ENCODE results near the gene FIG4.
"Not testable (repeated sequence)": the region's sequence is repeated elsewhere in the genome, so short reads cannot be mapped to it uniquely, and the experiment has no call there.

Gene FIG4

DNA sequence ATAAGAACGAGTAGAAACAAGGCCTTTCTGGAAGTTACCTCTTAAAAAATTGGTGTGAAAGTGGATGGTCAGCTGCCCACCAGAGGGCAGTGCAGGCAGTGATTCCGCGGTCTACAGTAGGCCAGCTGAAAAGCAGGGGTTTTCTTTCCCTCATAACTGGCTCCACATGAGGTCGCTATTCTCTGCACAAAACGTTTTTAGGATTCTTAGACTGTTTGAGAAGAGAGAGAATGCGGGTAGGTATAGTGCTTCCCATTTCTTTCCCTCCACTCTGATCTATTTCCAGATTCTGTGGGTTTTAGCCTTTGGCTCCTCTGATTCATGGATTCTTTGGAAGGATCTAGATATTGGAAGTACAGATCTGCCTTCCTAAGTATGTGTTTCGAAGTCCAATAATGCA lies 14.2 kb downstream of the FIG4 start:
- peak; percentile 80 for DNase-seq

DNA sequence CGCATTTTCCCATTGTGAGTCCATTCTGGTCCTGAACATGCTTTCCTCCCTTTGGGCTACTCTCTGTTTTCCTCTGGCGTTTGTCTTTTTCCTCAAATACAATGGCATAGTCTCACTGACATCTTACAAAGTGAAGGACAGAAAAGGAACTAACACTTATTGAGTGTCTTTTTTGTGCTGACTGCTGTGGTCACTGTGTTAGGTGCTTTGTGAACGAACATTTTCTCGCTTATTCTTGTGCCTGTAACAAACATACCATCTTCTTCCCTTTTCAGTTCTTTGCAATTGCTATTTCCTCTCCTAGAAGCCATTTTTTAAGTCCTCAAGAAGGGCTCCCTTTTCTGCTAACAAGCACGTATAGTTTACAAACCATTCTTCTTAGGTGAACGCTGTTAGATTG lies 15.4 kb downstream of the FIG4 start:
- DNase-seq, result no peak

DNA sequence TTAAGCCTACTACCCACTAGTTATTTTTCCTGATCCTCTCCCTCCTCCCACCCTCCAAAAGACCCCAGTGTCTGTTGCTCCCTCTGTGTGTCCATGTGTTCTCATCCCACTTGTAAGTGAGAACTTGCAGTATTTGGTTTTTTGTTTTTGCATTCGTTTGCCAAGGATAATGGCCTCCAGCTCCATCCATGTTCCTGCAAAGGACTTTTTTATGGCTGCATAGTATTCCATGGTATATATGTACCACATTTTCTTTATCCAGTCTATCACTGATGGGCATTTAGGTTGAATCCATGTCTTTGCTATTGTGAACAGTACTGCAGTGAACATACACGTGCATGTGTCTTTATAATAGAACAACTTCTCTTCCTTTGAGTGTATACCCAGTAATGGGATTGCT lies 17.0 kb downstream of the FIG4 start:
- DNase-seq, result not testable (repeated sequence)

DNA sequence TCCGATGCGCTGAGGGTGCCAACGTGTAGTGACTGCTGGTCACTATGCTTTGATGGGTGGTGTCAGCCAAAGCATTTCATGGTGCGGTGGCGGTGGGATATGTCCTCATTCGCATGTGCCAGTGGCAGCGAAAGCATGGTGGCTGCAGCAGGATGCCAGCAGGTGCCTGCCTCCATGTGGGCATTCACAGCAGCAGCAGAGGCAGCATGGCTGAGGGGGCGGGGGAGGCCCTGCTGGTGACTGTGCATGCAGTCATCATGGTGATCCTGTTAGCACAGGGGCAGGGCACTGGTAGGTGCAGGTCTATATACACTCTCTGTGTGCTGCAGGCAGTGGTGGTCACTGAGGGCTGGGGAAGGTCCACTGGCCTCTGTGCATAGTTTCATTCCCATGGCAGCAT lies 22.0 kb downstream of the FIG4 start:
- no peak for DNase-seq

DNA sequence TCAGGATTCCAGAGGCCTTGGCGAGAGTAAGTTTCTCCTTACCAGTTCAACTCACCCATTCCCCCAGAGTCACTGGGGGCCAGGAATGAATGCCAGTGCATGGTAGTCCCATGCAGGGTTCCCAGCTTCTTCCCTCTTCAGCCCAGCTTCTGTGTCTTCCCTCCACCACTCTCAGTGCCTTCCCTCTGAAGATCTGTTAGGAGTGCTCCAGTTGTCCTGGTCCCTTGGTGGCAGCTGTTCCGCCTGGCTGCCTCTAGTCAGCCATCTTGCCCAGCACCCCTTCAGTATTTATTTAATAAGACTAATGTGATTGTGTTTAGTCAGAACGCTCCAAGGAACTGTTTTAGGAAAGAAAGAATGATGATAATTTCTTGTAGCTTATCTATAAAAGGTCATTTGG lies 23.1 kb downstream of the FIG4 start:
- no peak for DNase-seq

DNA sequence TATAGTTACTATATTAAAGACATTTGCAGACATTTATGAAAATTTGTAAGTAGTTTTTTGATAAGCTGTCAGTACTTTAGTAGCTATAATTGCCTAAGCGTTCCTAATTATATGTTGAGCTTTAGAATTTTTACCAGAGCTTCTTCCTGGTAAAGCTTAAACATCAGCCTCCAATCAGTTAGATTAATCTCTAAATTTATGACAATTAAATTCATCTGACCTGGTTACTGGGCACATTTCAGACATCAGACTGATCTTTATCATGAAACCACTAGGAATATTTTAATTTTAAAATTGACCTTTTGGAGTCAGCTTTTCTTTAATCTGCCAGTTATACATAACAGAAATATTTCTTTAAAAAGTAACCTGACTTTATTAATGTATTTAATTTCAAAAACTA lies 23.5 kb downstream of the FIG4 start:
- no peak for DNase-seq

DNA sequence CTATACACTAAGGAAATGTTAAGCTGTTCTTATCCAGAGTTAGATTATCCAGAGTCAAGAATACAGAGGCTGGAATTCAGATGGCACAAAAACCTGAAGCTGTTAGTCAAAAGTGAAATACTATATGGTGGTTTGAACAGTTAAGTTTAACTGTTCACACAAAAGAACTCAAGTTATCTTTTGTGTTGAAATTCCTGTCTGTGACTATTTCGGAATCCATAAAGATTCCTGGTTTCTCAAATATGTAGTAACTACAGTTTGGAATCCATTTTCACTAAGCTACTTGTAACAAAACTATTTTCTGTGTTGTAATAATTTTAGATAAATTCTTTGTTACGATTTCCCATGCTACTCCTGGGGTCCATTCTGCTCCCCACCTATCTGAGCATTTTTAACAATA lies 24.5 kb downstream of the FIG4 start:
- no peak for DNase-seq

DNA sequence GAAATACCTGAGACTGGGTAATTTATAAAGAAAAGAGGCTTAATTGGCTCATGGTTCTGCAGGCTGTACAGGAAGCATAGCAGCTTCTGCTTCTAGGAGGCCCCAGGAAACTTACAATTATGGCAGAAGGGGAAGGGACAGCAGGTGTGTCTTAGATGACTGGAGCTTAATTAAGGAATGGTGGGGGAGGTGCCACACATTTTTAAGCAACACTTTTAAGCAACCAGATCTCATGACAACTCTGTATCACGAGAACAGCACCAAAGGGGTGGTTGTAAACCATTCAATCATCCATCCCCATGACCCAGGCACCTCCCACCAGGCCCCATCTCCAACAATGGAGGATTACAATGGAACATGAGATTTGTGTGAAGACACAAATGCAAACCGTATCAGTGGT lies 26.9 kb downstream of the FIG4 start:
- no peak for DNase-seq

DNA sequence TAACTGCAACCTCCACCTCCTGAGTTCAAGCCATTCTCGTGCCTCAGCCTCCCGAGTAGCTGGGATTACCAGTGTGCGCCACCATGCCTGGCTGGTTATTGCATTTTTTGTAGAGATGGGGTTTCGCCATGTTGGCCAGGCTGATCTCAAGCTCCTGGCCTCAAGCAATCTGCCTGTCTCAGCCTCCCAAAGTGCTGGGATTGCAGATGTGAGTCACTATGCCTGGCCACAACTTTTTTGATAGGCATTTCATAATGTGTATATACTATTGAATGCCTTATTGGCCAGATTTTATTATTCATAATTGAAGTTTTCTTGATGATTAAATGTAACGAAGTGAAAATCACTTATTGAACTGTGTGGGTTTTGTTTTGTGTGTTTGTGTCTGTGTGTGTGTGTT lies 27.9 kb downstream of the FIG4 start:
- no peak for DNase-seq

DNA sequence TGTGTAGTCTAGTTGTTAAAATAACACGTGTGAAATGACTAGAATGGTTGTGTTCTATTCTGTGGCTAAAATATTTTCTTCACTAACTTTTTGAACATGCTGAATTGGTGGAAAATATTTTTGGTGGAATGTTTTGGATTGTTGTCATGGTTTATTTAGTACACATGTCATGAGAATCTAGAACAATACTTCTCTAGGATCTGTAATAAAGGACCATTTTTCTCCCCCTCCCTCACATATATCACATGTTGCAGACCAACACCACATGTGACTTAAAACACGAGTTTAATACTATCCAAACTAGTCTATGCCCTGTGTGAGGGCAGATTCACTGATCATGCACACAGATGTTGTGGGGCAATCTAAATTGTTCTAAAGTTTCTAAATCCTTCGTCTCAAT lies 29.2 kb downstream of the FIG4 start:
- DNase-seq, result no peak

DNA sequence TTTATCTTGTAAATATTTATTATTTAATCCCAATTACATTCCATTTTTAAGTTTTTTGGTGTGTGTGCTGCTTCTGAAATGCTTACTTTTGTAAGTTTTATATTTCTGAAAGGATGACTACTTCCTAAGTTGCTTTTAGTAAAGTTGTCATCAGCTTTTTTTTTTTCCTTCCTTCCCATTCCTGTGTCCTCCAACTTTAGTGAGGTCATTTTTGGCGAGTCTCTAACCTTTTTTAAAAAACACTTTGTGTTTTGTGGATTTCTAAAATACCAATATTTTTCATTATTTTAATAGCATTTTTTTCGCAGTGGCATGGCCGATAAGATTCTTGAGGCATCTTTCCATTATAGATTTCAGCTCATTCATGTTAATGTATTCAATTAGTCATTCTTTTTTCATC lies 30.9 kb downstream of the FIG4 start:
- DNase-seq, result no peak

DNA sequence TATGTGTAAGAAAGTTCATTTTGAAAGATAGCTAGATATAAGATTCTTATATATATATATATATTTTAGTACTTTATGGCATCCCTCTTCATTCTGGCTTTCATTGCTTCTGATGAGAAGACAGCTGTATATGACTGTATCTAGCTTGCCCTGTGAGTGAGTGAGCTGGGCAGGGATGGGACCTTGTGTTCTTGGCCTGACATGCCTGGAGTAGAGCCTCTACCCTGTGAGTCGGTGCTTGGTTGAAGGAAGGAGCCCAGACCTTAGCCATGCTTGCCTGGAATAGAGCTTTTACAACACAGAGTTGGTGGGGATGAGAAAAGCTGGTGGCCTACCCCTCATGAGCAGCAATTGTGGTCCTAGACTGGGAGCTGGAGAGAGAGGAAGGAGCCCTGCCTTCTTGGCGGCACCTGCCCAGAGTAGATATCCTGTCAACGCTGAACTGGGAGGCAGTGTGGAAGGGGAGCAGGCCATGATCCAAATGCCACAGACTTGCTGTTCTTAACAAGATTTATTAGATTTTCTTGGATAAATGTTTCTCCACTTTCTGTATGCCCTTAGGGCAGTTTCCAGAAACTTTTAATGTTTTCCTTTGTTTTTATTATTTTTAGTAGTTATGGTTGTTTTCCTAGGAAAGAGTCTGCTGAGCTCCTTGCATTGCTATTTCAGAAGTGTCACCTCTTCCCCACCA lies 31.6 kb downstream of the FIG4 start:
- DNase-seq, result no peak

DNA sequence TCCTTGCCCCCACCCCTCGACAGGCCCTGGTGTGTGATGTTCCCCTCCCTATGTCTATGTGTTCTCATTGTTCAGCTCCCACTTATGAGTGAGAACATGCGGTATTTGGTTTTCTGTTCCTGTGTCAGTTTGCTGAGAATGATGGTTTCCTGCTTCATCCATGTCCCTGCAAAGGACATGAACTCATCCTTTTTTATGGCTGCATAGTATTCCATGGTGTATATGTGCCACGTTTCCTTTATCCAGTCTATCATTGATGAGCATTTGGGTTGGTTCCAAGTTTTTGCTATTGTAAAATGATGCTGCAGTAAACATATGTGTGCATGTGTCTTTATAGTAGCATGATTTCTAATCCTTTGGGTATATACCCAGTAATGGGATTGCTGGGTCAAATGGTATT lies 34.2 kb downstream of the FIG4 start:
- not testable (repeated sequence) for DNase-seq

DNA sequence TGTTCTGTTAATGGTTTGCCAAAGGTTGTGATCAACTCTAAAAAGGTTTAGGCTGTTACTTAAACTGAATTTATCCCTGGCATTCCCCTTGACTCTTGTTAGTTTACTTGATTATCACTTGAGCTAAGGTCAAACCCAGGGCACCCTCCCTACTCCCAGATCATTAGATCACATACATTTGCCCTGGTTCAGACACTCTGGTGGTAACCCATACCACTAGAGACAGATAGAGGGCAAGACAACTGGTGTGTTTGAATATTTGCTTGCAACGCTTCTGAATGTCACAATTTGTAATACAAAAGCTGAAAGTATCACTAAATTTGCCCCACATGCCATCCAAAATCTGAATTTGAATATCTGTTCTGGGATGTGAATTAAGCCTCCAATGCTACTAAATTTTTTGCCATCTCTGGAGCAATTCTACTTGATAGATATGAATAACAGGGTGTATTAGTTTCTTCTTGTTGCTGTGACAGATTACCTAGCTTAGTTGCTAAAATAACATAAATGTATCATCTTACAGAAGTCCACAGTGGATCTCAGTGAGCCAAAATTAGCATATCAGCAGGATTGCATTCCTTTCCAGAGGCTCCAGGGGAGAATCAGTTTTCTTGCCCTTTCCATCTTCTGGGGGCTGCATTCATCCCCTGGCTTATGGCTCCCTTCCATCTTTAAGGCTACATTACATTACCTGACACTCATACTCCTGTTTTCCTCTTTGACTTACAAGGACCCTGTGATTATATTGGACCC lies 45.4 kb downstream of the FIG4 start:
- DNase-seq, result no peak

DNA sequence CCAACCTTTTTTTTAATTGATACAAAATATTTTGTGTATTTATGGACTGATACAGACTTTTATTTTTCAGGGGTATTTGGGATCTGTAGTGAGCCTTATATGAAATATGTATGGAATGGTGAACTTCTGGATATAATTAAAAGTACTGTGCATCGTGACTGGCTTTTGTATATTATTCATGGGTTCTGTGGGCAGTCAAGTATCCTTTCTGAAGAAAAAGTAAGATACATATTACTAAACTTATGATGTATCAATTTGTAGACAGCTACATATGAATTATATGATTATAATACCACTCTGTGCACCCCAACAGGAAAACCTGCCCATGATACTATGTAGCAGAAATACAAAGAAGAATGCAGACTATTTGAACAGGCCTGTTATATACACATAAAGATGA lies 47.2 kb downstream of the FIG4 start:
- no peak for DNase-seq

DNA sequence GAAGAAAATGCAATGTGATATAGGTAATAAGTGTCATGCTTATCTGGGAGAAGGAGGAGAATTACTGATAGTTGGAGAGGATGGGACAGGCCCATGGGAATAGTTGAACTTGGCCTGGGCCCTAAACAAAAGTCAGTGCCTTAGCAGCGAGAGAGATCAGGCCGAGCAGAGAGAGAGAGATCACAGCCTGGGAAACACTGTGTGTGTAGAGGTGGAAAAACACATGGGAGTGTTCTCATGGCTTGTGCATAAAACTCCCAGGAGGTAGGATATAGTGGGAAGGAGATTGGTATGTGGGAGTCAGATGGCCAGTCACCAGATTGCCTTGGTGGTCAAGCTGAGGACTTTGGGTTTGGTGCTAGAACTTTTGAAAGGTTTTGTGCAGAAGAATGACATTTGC lies 47.6 kb downstream of the FIG4 start:
- no peak for DNase-seq

DNA sequence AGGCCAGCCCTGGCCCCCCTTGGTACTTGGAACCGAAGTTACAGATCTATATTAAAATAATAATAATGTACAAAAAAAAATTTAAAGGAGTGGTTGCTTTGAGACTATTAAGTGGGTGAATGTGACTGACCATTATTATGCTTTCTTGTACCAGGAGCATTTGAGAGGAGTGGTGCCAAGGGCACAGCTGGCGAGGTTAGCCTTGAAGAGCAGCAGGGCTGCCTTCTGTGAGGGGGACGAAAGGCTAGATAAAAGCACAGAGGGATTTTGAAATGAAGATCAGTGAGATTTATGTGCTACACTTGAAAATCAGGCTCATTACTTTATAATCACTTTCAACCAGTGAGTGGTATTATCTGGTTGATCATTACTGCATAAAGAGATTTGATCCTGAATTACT lies 48.6 kb downstream of the FIG4 start:
- DNase-seq, result no peak

DNA sequence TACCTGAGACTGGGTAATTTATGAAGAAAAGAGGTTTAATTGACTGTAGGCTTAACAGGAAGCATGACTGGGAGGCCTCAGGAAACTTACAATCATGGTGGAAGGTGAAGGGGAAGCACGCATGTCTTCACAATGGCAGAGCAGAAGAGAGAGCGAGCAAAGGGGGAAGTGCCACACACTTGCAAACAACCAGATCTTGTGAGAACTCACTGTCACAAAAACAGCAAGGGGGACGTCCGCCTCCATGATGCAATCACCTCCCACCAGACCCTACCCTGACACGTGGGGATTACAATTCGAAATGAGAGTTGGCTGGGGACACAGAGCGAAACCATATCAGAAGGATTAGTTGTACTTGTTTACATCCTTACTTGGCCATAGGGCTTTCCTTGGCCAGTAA lies 49.7 kb downstream of the FIG4 start:
- DNase-seq, result no peak

DNA sequence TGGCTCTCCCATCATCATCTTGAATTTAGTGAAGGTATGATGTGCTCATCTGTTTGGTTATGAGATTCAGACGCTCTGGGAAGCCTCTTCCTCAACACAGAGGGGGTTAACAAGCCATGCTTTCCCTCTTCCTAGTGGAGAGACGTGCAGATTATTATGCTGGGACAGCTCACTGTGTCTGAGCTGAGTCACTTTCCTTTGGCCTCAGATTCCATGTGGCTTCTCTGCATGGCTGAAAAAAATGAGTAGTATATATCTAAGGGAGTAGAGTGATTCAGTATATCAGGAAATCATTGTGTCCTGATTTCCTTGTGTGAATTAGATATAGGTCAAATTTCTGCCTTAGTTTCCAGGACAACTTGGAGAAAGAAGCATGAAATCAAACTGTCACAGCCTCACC lies 52.6 kb downstream of the FIG4 start:
- DNase-seq, result no peak

DNA sequence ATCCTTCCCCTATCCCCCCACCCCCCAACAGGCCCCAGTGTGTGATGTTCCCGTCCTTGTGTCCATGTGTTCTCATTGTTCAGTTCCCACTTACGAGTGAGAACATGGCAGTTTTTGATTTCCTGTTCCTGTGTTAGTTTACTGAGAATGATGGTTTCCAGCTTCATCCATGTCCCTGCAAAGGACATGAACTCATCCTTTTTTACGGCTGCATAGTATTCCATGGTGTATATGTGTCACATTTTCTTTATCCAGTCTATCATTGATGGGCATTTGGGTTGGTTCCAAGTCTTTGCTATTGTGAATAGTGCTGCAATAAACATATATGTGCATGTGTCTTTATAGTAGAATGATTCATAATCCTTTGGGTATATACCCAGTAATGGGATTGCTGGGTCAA lies 53.7 kb downstream of the FIG4 start:
- not testable (repeated sequence) for DNase-seq

DNA sequence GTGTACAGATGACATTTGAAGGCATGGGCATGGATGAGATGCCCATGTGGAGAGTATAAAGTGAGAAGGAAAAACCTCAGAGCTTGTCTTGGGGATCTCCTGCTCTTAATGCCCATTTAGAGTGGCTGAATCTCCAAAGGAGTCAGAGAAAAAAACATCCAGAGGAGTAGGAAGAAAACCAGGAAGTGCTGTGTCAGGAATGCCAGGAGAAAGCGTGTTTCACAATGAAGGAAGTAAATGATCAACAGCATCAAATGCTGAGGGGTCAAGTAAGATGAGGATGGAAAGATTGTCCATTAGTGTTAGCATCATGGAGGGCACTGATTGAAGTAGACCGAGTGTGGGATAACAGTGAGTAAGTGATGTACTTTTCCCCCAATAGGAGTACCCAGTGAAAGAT lies 56.1 kb downstream of the FIG4 start:
- no peak for DNase-seq

DNA sequence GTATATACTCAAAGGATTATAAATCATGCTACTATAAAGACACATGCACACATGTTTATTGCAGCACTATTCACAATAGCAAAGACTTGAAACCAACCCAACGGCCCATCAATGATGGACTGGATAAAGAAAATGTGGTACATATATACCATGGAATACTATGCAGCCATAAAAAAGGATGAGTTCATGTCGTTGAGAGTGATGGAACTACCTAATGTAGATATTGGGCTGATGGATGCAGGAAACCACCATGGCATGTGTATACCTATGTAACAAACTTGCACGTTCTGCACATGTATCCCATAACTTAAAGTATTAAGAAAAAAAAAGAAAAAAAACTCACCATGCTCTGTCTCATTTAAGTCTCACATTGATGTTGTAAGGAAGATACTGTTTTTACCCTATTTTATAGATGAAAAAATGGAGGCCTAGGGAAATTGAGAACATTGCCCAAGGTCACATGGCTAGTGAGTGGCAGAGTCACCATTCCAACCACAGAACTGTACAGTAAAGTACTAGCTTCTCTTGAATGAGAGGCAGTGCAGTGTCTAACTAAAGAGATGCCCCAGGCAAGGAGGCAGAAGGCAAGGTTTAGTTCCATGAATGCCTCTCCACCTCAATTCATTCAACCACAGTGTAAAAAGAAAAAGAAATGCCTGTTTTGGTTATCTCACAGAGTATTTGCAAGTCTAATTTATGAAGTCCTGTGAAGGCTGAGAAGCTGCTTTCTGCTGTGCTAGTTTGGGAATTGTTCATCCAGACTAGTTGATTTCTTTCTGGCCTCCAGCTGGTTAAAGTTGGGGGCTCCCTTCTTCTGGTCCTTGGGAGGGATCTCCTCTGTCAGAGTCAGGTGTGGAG lies 68.2 kb downstream of the FIG4 start:
- DNase-seq, result no peak

DNA sequence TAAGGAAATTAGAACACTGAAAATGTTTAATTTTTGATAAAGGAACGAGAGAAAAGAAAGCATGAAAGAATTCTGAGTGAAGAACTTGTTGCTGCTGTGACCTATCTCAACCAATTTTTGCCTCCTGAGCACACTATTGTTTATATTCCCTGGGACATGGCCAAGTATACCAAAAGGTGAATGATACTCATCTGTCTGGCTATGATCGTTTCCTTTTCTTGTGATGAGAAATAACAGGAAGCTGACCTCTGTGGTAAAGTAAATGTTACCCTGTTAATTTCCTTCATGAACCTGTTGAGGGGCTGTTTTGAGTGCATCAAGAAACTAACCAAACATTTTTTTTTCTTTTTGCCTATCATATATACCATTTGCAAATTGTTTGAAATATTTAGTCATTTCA lies 69.1 kb downstream of the FIG4 start:
- DNase-seq, result no peak

DNA sequence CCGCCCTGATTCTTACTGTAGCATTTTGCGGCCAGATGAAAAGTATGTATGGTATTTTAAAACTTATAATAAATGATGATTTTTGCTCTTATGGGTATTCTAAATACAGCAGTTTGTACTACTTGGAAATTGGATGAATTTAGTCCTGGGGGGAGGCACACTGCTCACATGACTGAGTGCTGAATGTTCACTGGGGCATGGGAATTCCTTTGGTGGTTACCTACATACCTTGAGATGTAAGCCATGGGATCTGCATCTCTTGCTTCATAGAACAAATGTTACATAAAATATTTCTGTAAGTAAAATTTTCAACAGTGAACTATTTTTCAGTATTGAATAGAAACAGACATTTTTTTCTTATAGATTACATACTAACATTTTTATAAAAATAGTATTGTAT lies 71.1 kb downstream of the FIG4 start:
- no peak for DNase-seq
